Natural killer cell (primary cell): ENCODE measurements around the gene ULBP3. TPM values are rescaled to one million over a fixed set of nuclear protein-coding genes. Genes with fewer than 3 reads are reported as not detected.
A peak's percentile ranks its signal among the peaks of the same experiment; 100 is the strongest.

Source experiments
- ATAC-seq, 3 donors: fragments of 150-1000 bp in 2 of 3; fragments of 200-7000 bp in 1 of 3; cut with Tn5 transposase; 1 replicate in 1 of 3; 2 replicates in 2 of 3; pipeline ENCODE4 v1.10.0; 2021; ENCODE audit warnings: mild to moderate bottlenecking in 2 of 3, moderate library complexity in 2 of 3
- DNase-seq, 2 donors: peaks; one replicate each; pipeline versions ENCODE4 v3.0.0 to v3.0.0-alpha.2; 2013 to 2021; ENCODE audit warnings: mixed read lengths in 1 of 2
- H3K27ac ChIP-seq: one replicate; pipeline ENCODE4 v1.5.1; 2013; ENCODE audit warnings: mild to moderate bottlenecking, low read length
- H3K27me3 ChIP-seq: one replicate; pipeline ENCODE4 v1.6.1; 2013; ENCODE audit warnings: low read length; ENCODE audit not compliant: control insufficient read depth, insufficient read depth
- H3K36me3 ChIP-seq: one replicate; pipeline ENCODE4 v1.6.1; 2013; ENCODE audit warnings: low read length; ENCODE audit not compliant: control insufficient read depth, insufficient read depth
- H3K4me1 ChIP-seq: one replicate; pipeline ENCODE4 v1.6.1; 2013; ENCODE audit warnings: low read length; ENCODE audit not compliant: control insufficient read depth, insufficient read depth
- H3K4me3 ChIP-seq: one replicate; pipeline ENCODE4 v1.5.1; 2013; ENCODE audit warnings: low read length
- H3K9me3 ChIP-seq: one replicate; pipeline ENCODE4 v1.6.1; 2013; ENCODE audit warnings: low read length; ENCODE audit not compliant: control insufficient read depth, insufficient read depth
- H3K27ac Mint-ChIP-seq, 2 donors: one replicate each; pipeline ENCODE4 v1.8.0; 2022; ENCODE audit warnings: mild to moderate bottlenecking in 2 of 2, mixed read lengths in 2 of 2, moderate library complexity in 1 of 2
- H3K27me3 Mint-ChIP-seq, 2 donors: one replicate each; pipeline ENCODE4 v1.8.0; 2022; ENCODE audit warnings: low read depth in 2 of 2, mixed read lengths in 2 of 2
- H3K36me3 Mint-ChIP-seq: one replicate; pipeline ENCODE4 v1.8.0; 2022; ENCODE audit warnings: mixed read lengths
- H3K4me1 Mint-ChIP-seq, 2 donors: one replicate each; pipeline ENCODE4 v1.8.0; 2022; ENCODE audit warnings: mixed read lengths in 2 of 2
- H3K4me3 Mint-ChIP-seq: one replicate; pipeline ENCODE4 v1.8.0; 2022; ENCODE audit warnings: mild to moderate bottlenecking, moderate library complexity, mixed read lengths
- H3K9me3 Mint-ChIP-seq, 2 donors: one replicate each; pipeline ENCODE4 v1.8.0; 2022; ENCODE audit warnings: mixed read lengths in 2 of 2
- WGBS: methylation state at CpG from one replicate; pipeline ENCODE4 v1.1.7; 2013; ENCODE audit warnings: missing lambda C conversion rate; ENCODE audit not compliant: insufficient coverage; 5-methylcytosine and 5-hydroxymethylcytosine counted together
- intact Hi-C: fragments of 100-400 bp; cut with micrococcal nuclease; formaldehyde crosslinking; loops from one replicate; pipeline ENCODE4 v1.14.2; 2022
- total RNA-seq, 4 donors: library from RNA; stranded (reverse); fragments of 120-200 nt in 1 of 4; gene quantifications; one replicate each; pipeline versions ENCODE4 v1.2.3 to v1.2.4, GENCODE V29; 2013 to 2022
- TF ChIP-seq, protein P1 (sequence below): fragments of 200-600 bp; IDR thresholded peaks from one replicate; pipeline ENCODE4 v1.8.0; 2022; ENCODE audit warnings: antibody characterized with exemption

The ULBP3 gene
- total RNA-seq, 3 donors from 2014 or later (not counting 1 experiment from before 2014, with no cell fraction given): 0.64 to 1.5 (median 0.75) TPM

- intact Hi-C loops: no loop called here
- H3K4me1 ChIP-seq: peaks cover 4% of the 10 kb centered on the region
- Mint-ChIP-seq H3K4me1 (peaks cover 5 to 6% of the 10 kb centered on the region in 2 donors), H3K4me3 (no peak overlapping the region), H3K27ac (no peak overlapping the region), H3K9me3 (no peaks in the 10 kb centered on the region), H3K36me3 (no peaks in the 10 kb centered on the region), H3K27me3 (peaks cover 50 to 70% of the 10 kb centered on the region in 2 donors)
- H3K4me3 ChIP-seq: no peak overlapping the region
- H3K27me3 ChIP-seq: peaks cover 15% of the 10 kb centered on the region
- no peaks in the 10 kb centered on the region for H3K9me3 ChIP-seq
- ATAC-seq: no peak
- TF ChIP-seq, protein P1, sequence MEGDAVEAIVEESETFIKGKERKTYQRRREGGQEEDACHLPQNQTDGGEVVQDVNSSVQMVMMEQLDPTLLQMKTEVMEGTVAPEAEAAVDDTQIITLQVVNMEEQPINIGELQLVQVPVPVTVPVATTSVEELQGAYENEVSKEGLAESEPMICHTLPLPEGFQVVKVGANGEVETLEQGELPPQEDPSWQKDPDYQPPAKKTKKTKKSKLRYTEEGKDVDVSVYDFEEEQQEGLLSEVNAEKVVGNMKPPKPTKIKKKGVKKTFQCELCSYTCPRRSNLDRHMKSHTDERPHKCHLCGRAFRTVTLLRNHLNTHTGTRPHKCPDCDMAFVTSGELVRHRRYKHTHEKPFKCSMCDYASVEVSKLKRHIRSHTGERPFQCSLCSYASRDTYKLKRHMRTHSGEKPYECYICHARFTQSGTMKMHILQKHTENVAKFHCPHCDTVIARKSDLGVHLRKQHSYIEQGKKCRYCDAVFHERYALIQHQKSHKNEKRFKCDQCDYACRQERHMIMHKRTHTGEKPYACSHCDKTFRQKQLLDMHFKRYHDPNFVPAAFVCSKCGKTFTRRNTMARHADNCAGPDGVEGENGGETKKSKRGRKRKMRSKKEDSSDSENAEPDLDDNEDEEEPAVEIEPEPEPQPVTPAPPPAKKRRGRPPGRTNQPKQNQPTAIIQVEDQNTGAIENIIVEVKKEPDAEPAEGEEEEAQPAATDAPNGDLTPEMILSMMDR: no peak
- WGBS: 90% methylated on average over 13 of the region's 13 CpGs
- H3K27ac ChIP-seq: no peak overlapping the region
- no peaks in the 10 kb centered on the region for H3K36me3 ChIP-seq
- no peak for DNase-seq
Measured at GRCh38 chr6:150043096-150043495, 25.8 kb downstream of the ULBP3 start.

DNA sequence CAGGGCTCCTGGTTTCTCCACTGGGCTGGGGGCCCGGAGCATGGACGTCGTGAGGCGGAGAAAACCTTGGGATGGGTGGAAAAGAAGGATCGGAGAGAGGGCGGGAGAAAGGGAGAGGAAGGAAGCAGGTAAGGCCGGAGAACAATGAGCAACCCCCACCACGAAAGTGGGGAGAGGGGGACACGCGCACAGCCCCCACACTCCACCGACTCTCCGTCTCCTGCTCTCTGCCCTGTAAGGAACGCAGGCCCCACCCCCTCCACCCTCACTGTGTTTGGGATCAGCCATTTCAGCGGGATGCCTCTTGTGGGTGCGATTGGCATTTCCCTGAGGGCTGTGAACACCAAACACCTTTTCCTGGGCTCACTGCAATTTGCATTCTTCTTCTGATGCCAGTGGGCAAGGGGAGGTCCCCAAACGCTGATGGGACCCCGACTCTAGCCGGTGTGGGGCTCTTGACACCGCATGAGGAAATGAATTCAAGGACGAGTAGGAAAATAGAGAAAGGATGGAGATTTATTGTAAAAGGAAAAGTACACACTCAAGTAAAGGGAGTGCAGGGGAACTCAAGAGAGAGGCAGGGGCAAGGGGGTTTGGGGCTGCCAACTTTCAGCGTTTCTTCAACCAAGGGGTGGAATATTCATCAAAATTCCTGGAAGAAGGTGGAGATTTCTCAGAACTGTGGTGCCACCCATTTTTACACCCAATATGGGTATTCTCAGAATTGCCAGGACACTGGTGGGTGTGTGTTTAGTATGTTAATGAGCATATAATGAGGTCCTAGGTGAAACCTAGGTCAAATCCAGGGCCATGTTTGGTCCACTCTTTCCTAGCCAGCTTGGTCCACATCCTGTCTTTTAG lies 30.5 kb downstream of the ULBP3 start:
- TF ChIP-seq, protein P1: no peak
- H3K4me3 Mint-ChIP-seq: no peak overlapping the region
- peaks cover 11 to 15% of the 10 kb centered on the region in 2 donors for H3K4me1 Mint-ChIP-seq
- H3K9me3 Mint-ChIP-seq: no peaks in the 10 kb centered on the region
- H3K27ac Mint-ChIP-seq: no peak overlapping the region
- DNase-seq: no peak
- WGBS: 10% methylated on average over 18 of the region's 21 CpGs
- H3K4me1 ChIP-seq: peaks cover 14% of the 10 kb centered on the region
- no peak overlapping the region for H3K4me3 ChIP-seq
- H3K27me3 Mint-ChIP-seq: peaks cover 66 to 91% of the 10 kb centered on the region in 2 donors
- H3K36me3 ChIP-seq: no peaks in the 10 kb centered on the region
- H3K36me3 Mint-ChIP-seq: peaks cover 9% of the 10 kb centered on the region
- H3K9me3 ChIP-seq: no peaks in the 10 kb centered on the region
- intact Hi-C loops: no loop called here
- H3K27me3 ChIP-seq: peaks cover 35% of the 10 kb centered on the region
- ATAC-seq: no peak
- no peak overlapping the region for H3K27ac ChIP-seq

DNA sequence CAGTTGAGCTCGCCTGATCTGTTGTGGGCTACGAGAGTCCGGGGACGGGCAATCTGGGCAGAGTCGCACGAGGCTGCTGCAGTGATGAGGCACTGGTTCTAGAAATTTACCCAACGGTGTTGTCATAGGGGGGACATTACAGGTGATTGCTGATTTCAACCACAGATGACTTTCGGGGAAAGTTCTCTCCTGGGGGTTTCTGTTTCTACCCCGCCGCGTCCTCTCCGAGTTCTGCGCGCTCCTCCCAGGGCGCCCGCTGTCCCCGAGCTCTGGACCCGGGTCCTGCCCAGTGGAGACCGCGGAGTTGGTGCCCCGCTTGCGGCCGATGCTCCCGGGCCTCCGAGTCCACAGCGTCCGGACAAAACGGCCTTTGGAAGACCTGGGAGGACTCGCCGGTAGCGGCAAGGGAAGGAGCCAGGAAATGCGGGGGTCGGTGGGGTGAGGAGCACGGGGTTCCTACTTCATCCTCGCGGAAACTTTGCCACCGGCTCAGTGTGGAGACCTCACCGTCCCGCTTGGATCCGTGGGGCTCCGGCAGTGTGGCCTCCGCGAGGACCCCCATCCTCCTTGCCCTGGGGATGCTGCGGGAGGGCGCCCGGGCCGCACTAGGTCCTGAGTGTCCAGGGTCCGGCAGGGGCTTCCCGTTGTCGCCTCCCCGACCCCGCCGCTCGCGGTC lies 31.3 kb downstream of the ULBP3 start:
- peak overlapping the region; percentile 25 for H3K4me3 Mint-ChIP-seq
- intact Hi-C loops: no loop called here
- H3K9me3 ChIP-seq: no peaks in the 10 kb centered on the region
- H3K4me1 Mint-ChIP-seq: peaks cover 11 to 15% of the 10 kb centered on the region in 2 donors
- H3K36me3 Mint-ChIP-seq: peaks cover 9% of the 10 kb centered on the region
- no peaks in the 10 kb centered on the region for H3K9me3 Mint-ChIP-seq
- H3K36me3 ChIP-seq: no peaks in the 10 kb centered on the region
- H3K27ac Mint-ChIP-seq: no peak overlapping the region
- peaks cover 35% of the 10 kb centered on the region for H3K27me3 ChIP-seq
- peaks cover 71 to 96% of the 10 kb centered on the region in 2 donors for H3K27me3 Mint-ChIP-seq
- WGBS: 5% methylated on average over 55 of the region's 55 CpGs
- H3K4me1 ChIP-seq: peaks cover 14% of the 10 kb centered on the region
- no peak overlapping the region for H3K4me3 ChIP-seq
- no peak overlapping the region for H3K27ac ChIP-seq
- no peak for DNase-seq
- TF ChIP-seq, protein P1: no peak
- no peak for ATAC-seq
